Superior temporal gyrus (tissue), 1 donor: Measurements from ENCODE around the gene CYB5R4.
A peak's percentile ranks its signal among the peaks of the same experiment; 100 is the strongest.
"Not testable (repeated sequence)": the region's sequence is repeated elsewhere in the genome, so short reads cannot be mapped to it uniquely, and the experiment has no call there.

Experiments used
- DNase-seq: peaks from one replicate; pipeline ENCODE4 v3.0.0-alpha.2; 2016; ENCODE audit errors: extremely low spot score

The CYB5R4 gene

DNA sequence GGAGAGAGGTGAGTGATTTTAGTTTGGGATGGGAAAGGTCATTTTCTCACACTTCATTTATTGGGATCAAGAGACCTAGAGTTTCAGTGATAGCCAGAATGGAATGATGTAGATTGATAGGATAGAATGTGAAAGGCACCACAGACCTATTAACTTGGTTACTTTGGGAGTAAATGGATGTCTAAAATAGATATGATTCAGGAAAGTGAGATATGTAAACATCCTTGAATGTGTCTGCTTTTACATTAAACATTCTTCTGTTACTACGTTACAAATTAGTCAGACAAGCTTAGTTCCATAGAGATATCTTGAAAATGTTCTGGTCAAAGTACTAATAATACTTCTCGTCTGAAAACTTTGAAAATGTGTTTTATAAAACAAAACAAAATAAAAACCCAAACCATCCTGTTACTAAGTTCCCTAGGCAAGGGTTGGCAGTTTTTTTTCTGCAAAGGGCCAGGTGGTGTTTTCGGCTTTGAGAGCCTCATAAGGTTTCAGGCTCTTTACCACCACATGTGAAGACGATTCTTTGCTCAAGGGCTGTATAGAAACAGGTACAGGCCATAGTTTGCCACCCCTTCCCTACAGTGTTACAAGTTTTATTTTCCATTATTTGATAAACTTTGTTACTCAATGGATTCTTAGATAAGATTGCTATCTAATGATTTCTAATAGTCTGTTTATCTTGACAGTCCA is 3.4 kb downstream of the CYB5R4 start:
- no peak for DNase-seq

DNA sequence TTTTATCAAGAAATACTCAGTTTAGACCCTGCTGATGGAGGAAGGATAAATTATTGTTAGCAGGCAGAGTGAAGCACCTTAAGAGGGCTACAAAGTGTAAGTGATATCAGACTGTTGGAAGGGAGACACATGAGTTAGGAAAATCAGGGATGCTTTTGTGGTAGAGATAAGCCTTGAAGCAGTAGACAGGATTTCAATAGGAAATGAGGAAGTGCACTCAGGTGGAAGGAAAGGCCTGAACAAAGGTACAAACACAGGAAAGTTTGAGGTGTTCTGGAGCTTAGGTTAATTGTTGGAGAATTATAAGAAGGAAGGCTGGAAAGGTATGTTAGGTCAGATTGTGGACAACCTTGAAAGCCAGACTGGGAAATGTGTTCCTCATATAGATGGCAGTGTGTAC is 7.6 kb downstream of the CYB5R4 start:
- no peak for DNase-seq

DNA sequence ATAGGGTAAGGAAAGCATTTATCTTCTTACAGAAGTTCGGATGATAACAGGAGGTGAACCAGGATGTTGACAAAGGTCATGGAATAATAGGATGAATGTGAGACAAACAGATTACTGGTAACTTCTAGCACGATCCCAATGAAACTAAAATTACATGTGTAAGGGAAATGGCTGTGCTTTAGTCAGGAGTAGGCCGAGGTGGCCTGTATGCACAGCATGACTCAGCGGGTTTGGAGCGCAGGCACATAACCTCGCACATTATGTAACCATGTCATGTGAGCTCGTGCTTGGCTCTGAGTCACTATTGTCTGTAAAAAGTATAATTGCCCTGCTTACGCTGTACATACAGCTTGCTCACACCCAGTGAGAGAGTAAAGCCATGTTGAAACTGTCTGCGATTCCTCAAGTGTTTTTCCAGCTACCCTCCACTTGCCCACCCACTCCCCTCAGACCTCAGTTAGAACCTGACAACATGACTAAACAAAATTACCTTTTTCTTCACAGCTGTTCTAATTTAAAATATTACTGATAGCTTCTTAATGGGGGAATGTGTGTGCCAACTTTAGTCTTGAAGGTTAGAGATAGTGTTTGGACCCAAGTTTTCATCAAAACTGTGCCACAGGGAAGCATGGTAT is 8.2 kb downstream of the CYB5R4 start:
- DNase-seq, result no peak

DNA sequence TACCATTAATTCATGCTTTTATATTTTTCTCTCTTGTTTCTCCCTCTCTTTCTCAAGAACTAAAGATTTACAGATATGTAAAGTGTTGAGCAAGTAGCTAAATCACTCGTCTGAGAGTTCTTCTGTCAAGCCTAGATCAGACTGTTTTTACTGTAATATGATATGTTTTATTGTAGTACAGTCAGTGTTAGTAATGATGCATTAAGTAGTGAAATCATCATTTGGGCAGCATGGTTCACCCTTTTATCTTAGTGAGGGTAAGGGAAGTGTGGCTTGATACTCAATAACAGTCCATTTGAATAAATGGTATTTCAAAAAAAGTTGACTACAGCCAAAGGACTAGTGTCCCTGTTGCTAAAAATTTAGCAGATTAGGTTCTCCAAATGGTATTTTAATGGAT is 9.2 kb downstream of the CYB5R4 start:
- DNase-seq, result no peak

DNA sequence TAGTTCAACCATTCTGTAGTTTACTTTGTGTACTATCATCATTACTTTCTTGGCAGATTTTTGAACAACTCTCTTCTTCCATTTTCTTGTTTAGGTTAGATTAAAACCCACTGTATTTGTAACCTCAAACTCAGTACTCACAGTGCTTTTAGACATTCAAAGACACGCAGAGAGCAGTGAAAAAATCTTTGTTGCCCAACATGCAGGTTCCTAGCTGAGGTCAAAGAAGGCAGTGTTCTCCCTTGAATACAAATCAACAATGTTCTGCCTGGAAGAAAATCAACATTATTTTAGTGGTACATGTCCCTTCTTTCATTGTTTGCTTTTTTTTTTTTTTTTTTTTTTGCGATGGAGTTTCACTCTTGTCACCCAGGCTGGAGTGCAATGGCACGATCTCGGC is 11.2 kb downstream of the CYB5R4 start:
- no peak for DNase-seq

DNA sequence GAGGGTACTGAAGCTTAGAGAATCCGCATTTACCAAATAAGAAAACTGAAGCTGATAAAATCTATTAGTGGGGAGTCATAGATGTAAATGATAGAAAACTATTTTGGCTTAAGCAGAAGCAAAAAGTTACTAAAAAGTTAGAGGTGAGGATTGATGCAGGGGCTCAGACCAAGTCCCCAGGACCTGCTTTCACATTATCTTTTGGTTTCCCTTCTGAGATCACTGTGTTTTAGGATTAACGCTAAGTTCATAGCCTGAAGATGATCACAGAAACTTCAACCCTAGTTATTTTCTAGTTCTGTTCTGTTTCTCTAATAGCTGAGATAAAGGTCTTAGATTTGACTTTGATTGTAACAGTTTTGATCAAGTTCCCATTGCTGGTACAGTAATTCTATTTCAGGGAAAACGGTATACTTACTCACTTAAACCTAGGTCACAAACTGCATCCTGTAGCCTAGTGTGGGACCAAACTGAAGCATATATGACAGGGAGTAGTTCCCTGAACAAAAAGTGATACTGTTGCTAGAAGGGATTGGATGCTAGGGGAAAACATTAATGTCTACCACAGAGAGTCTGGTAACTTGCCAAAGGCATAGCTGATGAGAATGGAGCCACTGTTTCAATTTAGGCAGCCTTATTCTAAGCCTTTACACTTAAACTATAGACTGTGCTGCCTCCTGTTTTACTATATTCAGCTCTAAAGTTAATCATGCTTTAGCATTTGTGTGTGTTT is 13.1 kb downstream of the CYB5R4 start:
- DNase-seq, result peak; percentile 82

DNA sequence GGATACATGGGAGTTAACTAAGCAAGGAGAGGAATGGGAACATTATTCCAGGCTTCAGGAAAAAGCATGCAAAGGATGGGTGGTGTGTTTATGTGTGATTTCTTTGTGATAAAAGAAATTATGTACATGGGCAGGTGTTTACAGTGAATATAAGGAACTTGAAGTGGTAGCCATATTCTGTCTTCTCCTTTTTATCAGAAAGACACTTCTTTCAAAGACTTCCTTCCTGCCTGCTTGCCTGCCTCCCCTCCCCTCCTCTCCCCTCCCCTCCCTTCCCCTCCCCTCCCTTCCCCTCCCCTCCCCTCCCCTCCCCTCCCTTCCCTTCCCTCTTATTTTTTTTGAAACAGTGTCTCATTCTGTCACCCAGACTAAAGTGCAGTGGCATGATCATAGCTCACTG is 14.4 kb downstream of the CYB5R4 start:
- no peak for DNase-seq

DNA sequence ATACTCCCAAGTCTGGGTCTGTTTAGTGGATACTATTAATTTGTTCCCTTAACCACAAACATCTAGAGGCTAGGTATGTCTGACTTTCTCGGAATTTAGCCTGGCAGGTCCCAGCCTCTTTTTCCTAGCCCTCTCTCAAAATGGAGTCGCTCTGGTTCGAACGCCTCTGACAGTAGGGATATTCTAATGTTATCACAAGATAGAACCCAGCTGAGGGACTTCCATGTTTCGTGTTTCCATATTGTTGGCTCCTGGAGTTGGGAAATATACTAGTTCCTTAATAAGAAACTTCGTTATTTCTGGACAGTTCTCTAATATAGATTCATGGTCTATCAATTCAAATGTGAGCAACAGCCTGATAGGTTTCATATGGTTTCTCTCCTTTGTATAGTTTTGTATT is 16.4 kb downstream of the CYB5R4 start:
- no peak for DNase-seq

DNA sequence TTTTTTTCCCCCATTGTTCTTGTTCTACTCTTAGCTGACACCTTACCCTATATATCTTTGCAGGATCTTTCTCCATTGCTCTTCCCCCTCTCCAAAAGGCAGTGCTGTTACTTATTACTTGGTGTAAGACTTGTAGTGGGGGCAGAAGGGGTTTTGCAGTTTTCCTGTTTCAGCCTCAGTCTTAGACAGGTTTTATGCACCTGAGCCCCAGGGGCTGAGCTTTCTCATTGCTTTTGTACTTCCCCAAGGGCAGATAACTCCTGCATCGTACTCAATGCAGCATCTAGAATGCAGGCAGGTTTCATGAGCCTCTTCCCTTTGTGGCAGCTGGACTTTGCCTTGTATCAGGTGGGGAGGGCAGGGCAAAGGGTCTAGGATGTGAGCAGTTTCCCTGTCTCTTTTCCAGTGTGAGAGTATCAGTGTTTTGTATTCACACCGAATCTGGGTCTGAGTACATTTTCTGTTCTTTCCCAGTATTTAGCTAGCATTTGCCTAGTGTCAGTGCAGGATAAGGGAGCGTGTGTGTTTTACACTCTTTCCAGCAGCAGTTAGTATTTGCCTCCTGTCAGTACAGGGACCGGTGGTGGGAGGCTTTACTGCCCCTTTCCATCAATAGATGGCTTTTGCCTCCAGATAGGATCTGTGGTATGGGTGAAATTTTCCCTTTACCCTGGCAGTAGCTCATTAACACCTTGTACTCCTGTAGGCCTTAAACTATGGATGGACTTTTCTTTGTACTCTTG is 19.6 kb downstream of the CYB5R4 start:
- DNase-seq, result no peak

DNA sequence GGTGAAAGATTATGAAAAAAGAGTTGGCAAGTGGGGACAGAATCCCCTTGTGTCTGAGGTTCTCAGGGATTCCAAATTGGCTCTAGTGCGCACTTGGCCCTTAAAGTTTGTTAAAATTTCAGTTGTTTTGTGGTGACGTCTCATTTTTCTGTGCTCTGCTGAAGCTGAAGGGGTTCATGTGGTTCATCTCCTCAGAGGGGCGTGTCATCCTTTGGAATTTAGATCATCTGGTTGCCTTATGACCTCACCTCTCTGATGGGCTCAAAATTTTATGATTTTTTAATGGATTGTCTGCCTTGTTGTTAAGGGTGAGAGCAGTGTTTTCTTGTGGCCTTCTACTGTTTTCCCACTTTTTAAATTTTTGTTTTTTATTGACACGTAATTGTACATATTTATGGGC is 20.3 kb downstream of the CYB5R4 start:
- no peak for DNase-seq

DNA sequence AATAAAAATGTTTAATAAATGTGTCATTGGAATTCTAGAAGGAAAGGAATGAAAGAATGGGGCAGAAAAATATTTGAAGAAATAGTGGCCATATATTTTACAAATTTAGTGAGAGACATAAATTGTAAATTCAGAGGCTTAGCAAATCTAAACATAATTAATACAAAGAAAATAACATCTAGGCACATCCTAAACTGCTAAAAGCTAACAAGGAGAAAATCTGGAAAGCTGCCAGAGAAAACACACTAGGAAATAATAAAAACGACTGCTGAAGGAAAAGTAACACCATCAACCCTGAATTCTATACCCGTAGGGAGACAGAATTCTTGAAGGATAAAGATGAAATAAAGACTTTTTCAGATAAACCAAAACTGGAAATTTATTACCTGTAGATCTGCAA is 23.8 kb downstream of the CYB5R4 start:
- DNase-seq, result no peak

DNA sequence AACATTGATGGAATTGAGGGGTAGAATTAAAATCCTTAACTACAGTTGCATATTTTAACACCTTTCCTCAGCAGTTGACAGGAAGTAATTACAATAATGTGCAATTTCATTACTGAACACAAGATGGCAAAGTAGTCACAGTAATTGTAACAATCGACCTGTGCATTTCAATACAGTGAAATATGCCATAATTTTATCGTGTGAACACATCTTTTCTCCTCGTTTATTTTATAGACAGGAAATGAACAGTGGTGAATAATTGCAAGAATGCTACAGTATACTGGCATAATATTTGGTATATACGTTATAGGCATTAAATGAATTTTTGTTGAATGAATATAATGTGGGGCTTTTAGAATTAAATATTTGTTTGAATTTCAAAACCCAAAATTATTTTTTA is 25.0 kb downstream of the CYB5R4 start:
- peak; percentile 85 for DNase-seq

DNA sequence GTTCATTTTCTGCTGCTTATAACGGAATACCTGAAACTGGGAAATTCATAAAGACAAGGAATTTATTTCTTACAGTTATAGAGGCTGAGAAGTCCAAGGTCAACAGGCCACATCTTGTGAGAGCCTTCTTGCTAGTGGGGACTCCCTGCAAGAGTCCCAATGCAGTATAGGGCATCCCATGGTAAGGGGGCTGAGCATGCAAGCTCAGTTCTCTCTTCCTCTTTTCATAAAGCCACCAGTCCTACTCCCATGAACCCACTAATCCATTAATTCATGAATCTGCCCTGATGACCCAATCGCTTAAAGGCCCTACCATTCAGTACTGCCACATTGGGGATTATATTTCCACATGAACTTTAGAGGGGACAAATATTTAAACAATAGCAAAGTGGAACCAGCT is 26.5 kb downstream of the CYB5R4 start:
- no peak for DNase-seq

DNA sequence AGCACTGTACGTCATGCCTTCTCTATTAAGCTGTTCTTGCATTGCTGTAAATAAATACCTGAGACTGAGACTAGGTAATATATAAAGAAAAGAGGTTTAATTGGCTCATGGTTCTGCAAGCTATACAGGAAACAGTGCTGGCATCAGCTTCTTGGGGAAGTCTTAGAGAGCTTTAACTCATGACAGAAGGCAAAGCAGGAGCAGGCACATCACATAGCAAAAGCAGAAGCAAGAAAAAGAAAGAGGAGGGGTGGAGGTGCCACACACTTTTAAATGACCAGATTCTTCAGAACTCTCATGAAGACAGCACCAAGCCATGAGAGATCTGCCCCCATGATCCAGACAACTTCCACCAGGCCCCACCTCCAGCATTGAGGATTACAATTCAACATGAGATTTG is 30.1 kb downstream of the CYB5R4 start:
- DNase-seq, result no peak

DNA sequence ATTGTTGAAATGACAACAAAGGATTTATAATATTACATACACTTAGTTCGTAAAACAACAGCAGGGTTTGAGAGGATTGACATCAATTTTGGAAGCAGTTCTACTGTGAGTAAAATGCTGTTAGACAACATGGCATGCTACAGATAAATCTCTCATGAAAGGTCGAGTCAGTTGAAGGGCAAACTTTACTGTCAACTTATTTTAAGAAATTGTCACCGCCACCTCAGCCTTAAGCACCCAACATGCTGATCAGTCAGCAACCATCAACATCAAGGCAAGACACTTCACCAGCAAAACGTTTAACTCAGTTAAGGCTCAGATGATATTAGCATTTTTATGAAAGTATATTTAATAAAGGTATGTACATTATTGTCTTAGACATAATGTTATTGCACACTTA is 31.0 kb downstream of the CYB5R4 start:
- DNase-seq, result no peak

DNA sequence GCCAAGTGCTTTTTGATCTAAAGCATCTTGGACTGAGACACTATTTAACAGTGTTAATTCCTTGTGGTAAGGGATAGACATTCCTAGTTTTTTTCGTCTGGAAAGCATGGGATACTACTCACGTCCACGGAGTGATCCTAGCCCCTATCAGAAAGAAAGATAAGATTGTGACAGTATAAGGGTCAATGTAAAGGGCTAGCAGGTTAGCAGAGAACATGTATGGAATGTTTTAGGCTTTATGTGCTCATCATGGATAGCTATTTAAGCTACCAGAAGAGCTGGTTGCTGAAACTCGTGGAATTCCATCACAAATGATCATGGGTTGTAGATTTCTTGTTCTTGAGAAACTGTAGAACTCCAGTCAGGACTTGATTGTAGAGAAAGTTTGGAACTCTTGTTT is 32.1 kb downstream of the CYB5R4 start:
- no peak for DNase-seq

DNA sequence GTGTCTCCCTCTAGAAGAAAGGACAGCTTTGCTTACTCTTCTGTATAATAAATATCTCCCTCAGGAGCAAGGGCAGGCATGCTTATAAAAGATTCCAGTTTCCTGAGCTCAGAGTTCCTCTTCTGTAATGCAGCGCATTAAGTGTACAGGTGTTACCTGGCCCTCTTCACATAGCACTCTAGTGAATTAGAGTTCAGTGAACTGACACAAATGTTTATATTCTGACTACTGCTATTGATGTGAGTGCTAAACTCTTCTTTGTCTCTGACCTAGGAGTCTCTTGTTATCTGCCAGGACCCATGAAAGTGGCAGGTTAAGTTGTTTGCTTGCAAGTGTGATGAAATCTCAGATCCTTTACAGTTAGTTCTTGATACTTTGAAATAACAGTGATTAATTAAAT is 33.5 kb downstream of the CYB5R4 start:
- no peak for DNase-seq

DNA sequence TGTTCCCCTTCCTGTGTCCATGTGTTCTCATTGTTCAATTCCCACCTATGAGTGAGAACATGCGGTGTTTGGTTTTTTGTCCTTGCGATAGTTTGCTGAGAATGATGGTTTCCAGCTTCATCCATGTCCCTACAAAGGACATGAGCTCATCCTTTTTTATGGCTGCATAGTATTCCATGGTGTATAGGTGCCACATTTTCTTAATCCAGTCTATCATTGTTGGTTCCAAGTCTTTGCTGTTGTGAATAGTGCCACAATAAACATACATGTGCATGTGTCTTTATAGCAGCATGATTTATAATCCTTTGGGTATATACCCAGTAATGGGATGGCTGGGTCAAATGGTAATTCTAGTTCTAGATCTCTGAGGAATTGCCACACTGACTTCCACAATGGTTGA is 37.6 kb downstream of the CYB5R4 start:
- not testable (repeated sequence) for DNase-seq

DNA sequence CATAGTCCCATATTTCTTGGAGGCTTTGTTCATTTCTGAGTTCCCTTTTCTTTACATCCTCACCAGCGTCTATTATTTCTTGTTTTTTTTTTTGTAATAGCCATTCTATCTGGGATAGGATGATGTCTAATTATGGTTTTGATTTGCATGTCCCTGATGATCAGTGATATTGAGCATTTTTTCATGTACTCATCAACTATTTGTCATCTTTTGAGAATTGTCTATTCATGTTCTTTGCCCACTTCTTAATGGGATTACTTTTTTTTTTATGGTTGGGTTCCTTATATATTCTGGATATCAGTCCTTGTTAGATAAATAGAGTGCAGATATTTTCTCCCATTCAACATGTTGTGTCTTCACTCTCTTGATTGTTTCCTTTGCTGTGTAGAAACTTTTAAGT is 42.1 kb downstream of the CYB5R4 start:
- DNase-seq, result no peak

DNA sequence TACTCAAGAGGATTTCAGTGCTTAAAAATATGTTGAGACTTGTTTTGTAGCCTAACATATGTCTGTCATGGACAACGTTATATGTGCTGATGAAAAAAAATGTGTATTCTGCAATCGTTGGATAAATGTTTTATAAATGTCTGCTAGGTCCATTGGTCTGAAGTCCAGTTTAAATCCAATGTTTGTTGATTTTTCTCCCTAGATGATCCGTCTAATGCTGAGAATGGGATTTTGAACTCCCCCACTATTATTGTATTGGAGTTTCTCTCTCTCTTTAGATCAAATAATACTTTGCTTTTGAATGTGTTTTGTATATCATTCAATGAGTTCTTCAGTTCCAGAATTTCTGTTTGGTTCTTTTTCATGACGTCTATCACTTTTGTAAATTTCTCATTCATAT is 44.9 kb downstream of the CYB5R4 start:
- no peak for DNase-seq

DNA sequence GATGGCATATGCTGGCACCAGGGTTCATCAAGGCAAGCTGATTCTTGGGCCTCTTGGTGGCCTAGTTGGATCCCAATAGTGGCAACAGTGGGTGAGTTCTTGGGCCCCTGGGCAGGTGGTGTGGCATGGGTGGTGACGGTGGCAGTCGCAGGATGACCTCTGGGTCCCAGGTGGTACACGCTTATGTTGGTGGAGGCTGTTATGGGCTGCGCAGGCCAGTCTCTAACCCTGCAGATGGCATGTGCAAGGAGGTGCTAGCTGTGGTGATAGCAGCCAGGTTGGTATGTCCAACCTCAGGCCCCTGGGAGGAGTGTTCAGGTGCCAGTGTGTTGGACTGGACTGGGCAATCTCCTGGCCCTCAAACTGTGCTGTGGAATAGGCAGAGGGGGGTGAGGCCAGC is 46.2 kb downstream of the CYB5R4 start:
- no peak for DNase-seq

DNA sequence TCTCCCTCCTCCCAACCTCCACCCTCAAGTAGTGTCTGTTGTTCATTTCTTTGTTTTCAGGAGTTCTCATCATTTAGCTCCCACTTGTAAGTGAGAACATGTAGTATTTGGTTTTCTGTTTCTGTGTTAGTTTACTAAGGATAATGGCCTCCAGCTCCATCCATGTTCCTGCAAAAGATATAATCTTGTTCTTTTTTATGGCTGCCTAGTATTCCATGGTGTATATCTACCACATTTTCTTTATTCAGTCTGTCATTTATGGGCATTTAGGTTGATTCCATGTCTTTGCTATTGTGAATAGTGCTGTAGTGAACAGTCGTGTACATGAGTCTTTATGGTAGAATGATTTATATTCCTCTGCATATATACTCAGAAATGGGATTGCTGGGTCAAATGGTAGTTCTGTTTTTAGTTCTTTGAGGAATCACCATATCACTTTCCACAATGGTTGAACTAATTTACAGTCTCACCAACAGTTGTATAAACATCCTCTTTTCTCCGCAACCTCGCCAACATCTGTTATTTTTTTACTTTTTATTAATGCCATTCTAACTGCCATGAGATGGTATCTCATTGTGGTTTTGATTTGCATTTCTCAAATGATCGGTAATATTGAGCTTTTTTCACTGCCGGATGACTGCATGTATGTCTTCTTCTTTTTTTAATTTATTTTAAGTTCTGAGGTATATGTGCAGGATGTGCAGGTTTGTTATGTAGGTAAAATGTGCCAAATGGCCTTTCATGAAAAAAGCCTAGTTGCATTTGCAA is 48.3 kb downstream of the CYB5R4 start:
- not testable (repeated sequence) for DNase-seq
